Dermis microvascular lymphatic vessel endothelial cell (primary cell): Measurements from ENCODE around the gene ADARB2. TPM values are rescaled to one million over a fixed set of nuclear protein-coding genes. Genes with fewer than 3 reads are reported as not detected.

Experiments used
- DNase-seq, 2 donors: peaks; one replicate each; pipeline versions ENCODE4 v3.0.0 to v3.0.0-alpha.2; 2010; ENCODE audit warnings: low read depth in 2 of 2
- total RNA-seq: library from RNA; depleted of rRNA; stranded (reverse); fragments of >200 nt; gene quantifications from 2 replicates; pipeline ENCODE4 v1.2.1, GENCODE V29; 2014

The ADARB2 gene
- total RNA-seq, 1 donor from 2014 or later: not detected

DNA sequence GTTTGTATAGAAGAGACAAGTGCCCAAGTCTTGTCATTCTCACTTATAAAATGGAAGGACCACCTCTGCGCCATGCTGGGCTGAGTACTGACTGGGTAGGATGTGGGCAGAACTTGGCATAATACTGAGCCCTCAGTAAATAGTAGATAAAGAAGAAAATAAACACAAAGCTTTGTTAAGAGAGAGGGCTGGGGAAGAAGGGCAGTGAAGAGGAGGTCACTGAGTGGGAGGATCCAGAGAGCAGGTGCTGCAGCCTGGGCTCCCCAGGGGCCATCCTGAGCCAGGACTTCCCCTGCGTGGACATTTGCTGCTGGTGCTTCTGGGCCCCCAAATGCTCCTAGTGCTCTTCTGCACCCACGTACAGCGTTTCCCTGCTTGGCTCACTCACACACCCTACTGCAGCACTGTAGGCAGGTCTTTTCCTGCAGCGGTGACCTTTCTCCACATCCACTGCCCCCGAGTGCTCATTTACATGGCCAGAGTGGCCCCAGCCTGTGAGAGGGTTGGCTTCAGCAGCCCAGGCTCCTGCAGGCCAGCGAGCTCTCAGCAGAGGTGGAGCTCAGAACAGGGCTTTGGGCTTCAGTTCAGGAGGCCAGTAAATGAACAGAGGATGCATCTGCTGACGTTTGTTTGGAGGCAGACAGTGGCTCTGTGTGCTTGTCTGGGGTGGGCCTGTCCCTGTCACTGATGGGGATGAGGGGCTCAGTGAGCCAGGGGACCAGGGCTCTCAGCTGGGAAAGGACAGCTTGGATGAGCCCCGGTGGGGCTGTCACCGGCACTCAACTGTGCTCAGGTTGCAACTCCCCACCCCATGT, 164.6 kb downstream of the ADARB2 start:
- DNase-seq: no peak

DNA sequence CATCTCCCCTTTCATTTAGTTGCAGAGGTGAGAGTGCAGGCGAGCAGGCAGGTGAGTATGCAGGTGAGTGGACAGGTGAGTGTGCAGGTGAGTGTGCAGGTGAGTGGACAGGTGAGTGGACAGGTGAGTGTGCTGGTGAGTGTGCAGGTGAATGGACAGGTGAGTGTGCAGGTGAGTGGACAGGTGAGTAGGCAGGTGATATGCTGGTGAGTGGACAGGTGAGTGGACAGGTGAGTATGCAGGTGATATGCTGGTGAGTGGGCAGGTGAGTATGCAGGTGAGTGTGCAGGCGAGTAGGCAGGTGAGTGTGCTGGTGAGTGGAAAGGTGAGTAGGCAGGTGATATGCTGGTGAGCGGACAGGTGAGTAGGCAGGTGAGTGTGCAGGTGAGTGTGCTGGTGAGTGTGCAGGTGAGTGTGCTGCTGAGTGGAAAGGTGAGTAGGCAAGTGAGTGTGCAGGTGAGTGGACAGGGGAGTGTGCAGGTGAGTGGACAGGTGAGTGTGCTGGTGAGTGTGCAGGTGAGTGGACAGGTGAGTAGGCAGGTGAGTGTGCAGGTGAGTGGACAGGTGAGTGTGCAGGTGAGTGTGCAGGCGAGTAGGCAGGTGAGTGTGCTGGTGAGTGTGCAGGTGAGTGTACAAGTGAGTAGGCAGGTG, 165.6 kb downstream of the ADARB2 start:
- no peak for DNase-seq

DNA sequence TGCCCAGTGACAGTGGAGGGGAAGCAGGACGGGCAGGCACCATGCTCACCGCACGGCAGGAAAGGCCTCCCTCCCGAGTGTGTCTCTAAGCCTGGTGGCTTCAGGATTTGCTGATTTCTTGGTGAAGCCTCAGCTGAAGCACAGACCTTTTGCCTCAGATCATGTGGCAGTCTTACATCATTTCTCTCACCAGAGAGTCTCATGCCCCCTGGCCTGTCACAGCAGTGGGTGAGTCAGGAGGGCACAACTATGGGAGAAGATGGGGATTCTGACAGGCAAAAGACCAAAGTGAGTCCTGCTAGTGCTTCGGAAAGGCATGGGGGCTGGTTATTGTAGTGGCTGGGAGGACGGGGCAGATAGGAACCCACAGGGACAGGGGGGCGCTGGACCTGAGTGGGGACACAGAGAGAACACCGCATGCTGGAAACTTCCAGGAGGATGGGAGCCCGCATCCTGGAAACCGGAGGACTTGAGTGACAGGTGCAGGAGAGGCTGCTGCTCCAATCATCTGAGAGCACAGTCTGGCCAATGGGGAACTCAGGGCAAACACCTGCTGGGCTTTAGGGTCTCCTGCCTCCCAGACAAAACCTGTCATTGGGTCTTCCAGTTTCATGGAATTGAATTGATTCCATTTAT, 166.8 kb downstream of the ADARB2 start:
- DNase-seq: no peak

DNA sequence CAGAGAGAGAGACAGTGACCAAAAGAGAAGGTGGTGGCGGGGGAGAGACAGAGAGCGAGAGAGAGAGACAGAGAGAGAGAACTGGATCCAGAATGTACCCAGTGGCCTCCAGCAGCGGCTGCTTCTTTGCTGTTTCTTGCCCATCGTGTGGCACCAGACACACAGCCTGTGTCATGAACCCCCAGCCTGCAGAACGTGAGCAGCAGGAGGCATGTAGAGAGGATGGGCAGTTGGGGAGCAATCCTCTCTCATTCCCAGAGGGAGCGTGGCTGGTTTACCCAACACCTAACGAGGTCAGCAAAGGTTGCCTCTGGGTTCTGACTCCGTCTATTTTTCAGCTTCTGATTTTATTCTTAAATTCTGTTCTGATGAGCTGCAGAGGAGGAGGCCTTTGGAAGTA, 168.1 kb downstream of the ADARB2 start:
- DNase-seq: no peak

DNA sequence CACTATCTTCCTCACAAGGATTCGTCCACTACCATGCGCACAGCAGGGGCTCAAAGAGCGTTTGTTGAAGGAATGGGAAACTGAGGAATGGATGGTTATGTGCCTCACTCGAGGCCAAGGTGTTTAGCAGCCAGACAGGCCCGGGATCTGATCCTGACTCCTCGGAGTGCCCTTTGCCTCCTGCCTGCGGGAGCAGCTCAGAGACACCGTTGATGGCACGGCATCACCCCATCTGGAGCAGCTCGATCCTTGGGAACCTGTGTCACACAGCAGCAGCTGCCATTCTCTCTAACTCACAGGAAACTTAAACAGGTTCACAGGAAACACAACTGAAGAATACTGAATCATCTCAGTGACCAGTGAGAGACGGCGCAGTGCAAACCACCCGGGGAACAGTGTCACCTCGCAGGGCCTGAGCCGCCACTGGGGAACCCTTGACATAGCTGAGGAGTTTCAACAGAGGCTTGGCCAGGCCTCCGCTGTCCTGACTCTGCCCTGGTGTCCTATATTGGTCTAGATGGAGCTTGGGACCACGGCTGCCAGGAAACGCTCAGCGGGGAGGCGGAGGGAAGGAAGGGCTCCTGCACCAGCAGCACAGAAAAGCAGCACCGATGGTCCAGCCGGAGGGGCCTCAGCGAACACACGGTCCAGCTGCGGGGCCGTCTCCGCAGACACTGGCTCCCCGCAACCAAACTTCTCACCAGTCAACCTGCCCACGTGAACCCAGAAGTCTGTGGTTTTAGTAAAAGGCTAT, 169.4 kb downstream of the ADARB2 start:
- DNase-seq: no peak

DNA sequence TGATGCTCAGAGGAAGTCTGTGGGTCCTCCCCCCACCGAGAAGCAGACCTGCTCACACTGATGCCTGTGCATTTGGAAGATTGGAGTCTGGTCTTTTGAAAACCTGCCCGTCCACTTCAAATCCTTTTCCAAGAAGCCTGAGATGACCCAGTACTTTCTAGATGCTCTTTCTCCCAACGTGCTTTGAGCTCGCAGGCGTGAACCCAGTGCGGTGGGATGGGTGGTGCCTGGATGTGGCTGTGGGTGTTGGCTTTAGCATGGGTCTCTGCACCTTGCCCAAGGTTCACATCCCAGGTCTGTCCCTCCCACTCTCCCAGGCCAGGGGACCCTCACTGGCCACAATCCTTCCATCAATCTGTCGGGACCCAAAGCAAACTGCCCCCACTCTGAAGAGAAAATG, 170.2 kb downstream of the ADARB2 start:
- no peak for DNase-seq

DNA sequence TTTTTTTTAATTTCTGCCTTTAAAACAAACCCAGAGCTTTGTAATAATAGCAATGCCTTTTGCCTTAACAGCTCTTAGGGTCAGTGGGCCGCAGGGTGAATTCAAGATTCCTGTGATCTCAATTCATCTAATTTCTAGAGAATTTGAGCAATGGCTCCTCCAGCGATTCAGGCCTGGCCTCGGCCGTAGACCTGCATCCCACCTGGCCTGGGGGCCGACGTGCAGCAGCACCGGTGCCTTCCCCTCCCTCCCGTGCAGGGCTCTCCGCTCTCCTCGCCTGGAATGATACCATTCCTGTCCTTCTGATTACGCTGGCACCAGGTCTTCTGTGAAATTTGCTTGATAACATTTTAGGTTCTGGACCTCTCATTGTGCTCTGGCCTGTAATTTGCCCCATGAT, 172.5 kb downstream of the ADARB2 start:
- DNase-seq: no peak

DNA sequence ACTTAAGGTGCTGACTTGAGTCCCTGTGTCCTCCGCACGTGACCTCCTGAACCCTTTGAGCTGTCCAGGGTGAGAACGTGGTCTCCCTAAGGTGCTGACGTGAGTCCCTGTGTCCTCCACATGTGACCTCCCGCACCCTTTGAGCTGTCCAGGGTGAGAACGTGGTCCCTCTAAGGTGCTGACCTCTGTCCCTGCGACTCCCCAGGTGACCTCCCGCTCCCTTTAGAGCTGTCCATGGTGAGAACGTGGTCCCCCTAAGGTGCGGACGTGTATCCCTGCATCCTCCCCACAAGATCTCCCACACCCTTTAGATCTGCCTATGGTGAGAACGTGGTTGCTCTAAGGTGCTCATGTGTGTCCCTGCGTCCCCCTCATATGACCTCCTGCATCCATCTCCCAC, 174.3 kb downstream of the ADARB2 start:
- no peak for DNase-seq

DNA sequence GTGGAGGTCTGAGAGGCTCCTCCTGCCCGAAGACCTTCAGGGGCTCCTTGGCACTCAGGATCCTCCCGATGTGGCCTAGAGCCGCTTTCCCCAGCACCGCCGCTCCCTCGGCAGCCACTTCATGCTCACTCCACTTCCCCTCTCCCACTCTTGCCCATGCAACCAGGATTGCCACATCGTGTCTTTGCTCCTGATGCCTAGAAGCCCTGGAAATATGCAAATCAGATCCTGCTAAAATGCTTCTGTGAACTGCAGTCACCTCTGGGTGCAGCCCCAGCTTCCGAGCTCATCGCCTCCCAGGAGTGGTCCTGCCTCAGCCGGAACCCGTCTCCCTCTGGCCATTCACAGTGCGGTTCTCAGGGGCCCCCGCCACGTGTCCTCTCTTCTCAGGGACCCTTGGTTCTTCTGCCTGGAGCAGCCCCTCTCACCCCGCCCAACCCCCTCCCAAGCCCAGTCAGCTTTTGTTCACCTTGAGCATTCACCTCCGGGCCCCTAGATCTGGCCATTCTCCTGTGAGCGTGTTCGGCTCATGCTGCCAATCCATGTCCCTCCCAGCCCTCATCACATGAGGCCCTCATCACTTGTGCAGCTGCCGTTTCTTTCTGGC, 175.5 kb downstream of the ADARB2 start:
- no peak for DNase-seq

DNA sequence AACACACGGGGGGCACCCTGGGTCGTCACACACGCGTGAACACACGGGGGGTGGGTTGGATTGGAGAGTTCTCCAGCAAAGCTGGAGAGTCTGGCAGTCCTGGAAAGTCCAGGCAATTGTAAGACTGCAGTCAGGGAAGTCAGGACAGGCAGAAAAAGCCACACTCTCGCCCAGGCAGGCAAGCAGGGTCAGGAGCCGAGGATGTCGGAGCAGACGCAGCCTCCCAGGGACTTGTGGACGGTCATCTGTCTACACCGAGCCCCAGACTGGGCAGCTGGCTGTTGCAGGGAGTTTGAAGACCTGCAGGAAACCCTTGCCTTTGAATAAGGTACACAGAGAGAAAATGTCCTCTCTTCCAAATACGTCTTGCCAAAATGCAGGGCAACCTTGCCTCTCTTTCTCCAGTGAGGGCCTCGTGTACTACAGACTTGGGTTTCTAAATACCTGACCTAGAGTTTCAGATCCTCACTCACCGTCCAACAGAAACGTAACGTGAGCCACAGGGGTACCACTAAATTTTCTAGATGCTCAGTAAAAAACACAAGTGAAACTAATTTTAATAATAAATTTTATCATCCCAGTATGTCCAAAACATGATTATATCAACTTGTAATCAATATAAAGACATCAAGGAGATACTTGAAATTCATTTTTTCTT, 176.7 kb downstream of the ADARB2 start:
- DNase-seq: no peak

DNA sequence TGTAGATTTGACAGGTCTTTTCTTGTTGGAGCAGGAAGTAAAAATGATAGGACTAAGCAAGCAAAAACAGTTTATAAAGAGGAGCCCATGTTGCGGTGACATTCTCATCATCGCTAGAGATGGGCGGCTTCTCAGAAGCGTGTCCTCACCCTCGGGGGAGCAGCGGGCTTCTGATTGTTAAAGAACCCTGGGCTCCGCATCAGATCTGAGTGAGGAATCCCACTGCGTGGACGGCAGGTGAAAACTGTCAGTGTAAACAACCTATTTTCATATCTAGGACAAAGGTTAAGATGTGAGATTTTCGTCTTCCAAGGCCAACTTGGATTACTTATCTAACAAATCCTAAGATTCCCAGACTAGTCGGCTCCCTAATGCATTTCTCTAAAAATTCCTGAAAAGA, 177.6 kb downstream of the ADARB2 start:
- no peak for DNase-seq

DNA sequence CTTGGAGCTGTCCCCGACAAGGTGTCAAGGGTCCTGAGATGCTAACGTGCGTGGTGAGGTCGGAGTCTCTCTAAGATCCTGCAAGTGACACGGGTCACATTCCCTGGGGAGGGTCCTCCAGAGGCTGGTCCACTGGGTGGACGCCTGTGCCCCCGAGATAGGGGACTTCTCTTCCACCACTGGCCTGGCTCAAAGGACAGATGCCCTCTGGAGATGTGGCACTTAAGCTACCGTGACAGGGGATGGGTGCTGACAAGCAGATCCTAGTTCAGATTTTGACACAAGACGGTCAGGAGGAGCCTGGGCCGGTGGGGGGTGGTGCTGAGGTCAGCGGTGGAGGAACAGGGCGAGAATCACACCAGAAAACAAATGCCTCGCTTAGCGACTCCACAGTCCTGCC, 178.0 kb downstream of the ADARB2 start:
- no peak for DNase-seq

DNA sequence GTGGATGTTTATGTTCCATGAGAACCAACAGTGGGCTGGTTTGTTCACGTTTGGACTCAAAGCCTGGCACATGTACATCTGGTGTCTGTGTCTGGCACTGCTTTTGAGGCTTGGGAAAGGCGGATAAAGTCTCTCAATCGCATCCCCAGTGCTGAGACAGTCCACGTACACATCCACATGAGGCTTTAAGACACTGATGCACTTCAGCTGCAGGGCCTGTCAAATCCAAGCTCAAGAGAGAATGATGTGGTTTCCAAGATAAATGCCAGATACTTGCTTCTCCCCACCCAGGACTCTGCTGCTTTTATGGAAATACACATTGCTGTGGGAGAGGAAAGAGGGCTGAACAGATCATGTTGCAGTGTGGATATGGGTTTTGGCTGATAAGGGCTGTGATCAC, 178.4 kb downstream of the ADARB2 start:
- DNase-seq: no peak

DNA sequence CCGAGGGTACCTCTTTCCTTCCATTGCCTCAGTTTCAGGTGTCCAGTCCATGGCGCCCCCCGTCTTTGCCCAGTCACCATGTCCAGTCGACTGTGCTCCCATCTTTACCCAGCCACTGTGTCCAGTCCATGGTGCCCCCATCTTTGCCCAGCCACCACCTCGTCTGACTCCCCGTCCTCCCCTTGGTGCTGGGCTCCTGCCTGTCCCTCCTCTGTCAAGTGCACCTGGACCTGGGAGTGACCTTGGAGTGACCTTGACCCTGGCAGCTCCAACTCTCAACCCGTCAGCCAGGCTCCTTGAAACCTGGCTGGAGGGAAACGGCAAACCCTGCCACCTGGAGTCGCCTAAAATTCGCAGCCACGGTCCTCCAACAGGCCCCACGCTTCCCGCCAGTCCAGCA, 180.2 kb downstream of the ADARB2 start:
- no peak for DNase-seq

DNA sequence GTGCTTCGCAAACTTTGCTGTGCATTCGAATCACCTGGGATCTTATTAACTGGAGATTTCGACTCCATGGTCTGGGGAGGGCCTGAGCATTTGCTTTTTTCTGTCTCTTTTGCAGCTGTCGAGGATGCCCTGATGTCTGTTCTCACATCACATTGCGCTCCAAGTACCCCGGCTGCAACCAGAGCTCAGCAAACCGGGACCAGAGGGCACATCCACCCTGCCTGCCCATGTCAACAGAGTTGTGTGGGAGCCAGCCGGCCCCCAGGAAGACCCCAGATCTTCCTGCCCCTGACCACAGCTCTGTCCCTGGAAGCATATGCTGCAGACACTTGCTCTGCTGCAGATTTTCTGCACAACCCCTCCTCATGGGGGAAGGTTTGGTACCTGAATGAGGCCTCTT, 180.8 kb downstream of the ADARB2 start:
- no peak for DNase-seq

DNA sequence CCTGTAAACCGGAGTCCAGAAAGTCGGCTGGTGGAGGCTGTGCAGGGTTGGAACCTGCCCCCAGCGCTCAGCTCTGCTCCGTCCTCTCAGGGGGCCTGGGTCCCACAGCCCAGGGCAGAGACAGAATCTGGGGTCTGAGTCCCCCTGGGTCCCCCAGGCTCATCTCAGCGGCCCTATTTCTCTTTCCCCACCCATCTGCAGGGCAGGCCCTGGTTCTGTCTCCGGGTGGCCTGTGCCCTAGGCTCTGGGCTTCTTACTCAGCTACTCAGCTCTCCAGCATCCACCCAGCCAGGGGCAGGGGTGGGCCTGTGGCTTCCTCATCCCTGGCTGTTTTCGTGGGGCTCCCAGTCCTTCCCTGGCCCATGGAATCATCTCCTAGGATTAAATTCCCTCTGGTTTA, 183.4 kb downstream of the ADARB2 start:
- DNase-seq: no peak

DNA sequence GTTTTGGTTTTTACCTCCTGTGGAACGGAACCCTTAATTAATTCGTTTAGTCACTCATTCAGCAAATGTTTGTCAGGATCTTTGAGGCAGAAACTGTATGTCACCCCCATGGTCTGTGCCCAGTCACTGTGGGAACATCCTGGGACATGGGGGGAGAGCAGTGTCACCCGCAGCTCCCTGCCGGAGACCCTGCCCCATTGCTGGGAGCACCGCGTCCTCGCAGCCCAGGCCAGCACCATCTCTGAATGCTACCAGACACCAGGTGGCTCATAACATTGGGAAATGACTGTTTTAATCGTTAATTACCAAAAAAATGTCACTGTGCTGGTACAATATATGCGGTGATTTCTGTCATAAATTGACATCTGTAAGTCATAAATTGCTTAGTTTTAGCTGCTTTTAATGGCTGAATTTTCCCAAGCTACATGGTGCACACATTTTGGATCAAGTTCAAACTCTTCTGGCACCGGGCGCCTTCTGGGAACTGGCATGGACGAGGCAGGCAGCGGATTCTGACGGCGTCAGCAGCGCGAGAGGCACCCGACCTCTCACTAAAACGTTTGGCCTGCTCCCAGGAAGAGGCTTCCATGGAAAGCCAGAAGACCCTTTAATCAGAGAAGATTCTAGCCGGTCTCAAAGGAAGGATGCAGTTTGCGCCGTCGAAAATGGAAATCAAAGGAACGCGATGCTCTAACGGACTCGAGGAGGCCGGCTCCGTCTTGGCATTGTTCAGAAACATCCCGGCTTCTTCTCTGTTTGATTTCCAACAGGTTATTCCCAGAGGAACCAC, 184.2 kb downstream of the ADARB2 start:
- DNase-seq: no peak

DNA sequence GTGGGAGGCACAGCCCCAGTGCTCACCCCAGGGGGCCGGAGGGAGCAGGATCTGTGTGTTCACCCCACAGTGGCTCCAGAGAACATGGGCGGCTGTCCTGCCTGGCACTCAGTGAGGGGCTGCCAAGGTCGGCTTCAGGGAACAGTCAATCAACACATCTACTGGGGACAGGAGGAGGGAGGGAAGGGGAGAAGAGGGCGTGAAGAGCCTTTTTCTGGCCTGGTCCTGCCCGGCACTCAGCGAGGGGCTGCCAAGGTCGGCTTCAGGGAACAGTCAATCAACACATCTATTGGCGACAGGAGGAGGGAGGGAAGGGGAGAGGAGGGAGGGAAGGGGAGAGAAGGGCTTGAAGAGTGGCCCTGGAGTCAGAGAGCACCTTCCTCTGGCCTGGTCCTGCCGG, 184.9 kb downstream of the ADARB2 start:
- DNase-seq: no peak

DNA sequence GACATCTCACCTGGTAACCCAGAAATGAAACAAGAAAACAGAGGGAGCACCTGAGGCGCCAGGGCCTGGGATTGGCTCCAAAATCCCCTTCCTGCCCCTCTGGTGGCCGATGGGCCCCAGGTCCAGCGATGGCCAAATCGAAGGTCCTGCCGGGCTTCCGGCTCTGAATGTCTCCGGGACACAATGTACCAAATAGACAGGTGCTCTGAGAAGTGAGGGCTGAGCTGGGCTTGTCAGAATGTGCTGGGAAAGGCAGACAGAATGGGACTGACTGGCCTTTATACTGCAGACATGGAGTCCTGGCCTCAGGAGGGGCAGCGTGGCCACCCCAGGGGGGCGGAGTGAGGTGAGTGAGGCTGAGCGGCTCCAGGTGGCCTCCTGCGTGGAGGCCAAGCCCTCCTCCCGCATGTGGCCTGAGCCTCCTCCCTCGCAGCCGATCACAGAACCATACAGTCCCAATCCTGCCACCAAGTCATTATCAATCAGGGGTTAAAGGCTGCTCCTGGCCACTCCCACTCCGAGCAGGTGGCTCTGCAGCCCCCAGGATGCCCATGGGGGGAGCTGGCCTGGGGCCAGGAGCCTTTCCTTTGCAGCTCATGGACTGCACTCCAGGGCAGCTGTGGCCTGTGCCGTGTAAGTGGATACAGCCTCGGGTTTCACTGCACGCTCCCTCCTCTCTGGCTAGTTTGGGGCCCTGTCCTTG, 185.5 kb downstream of the ADARB2 start:
- DNase-seq: no peak

DNA sequence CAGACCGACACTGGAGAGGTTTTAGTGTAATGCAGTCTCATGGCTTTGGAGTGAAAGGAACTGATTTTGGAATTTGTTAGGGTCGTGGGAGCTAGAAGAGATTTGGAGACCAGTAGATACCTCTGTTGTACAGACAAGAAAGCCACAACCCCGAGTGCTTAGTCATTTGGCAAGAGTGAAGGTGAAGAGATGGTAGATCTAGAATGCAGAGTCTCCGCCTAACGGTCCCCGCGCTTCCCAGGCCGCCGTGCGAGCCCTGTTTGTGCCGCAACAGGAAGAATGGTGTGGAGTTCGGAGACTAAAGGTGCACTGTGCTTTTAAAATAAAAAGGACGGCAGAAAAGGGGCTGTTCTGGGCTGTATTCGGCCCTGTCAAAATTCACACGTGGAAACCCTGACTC, 186.7 kb downstream of the ADARB2 start:
- DNase-seq: no peak
